Neuronal stem cell (in vitro differentiated cells): ENCODE measurements around the gene RMC1.

ENCODE experiments used
- DNase-seq: peaks from one replicate; pipeline ENCODE4 v3.0.0-alpha.2; 2013; ENCODE audit warnings: low spot score
- H2AFZ ChIP-seq: one replicate; pipeline ENCODE4 v1.6.1; 2013; ENCODE audit warnings: mild to moderate bottlenecking, low read length, inconsistent platforms
- H2AK5ac ChIP-seq: 2 replicates; pipeline ENCODE4 v1.6.1; 2013; ENCODE audit warnings: low read depth, mild to moderate bottlenecking, inconsistent platforms, low read length, moderate library complexity, mixed read lengths
- H2BK120ac ChIP-seq: 2 replicates; pipeline ENCODE4 v1.6.1; 2013; ENCODE audit warnings: low read depth, mild to moderate bottlenecking, inconsistent platforms, low read length, moderate library complexity, mixed read lengths
- H2BK12ac ChIP-seq: one replicate; pipeline ENCODE4 v1.6.1; 2013; ENCODE audit warnings: low read length, inconsistent platforms
- H2BK15ac ChIP-seq: 2 replicates; pipeline ENCODE4 v1.6.1; 2013; ENCODE audit warnings: mild to moderate bottlenecking, low read length, inconsistent platforms, mixed read lengths
- H2BK5ac ChIP-seq: one replicate; pipeline ENCODE4 v1.6.1; 2013; ENCODE audit warnings: inconsistent platforms, mild to moderate bottlenecking, low read length, moderate library complexity
- H3K14ac ChIP-seq: one replicate; pipeline ENCODE4 v1.6.1; 2013; ENCODE audit warnings: low read length, inconsistent platforms
- H3K18ac ChIP-seq: 2 replicates; pipeline ENCODE4 v1.6.1; 2013; ENCODE audit warnings: low read length, inconsistent platforms
- H3K23ac ChIP-seq: 2 replicates; pipeline ENCODE4 v1.6.1; 2013; ENCODE audit warnings: low read depth, mild to moderate bottlenecking, mixed read lengths, low read length, inconsistent platforms; ENCODE audit not compliant: poor library complexity
- H3K27ac ChIP-seq: replicated peaks from 3 replicates; pipeline ENCODE4 v1.5.1; 2013; ENCODE audit warnings: low read length, inconsistent platforms
- H3K27me3 ChIP-seq, 3 experiments: 2 replicates each; pipeline ENCODE4 v1.6.1; 2013; ENCODE audit warnings: low read length in 3 of 3, mild to moderate bottlenecking in 2 of 3, inconsistent platforms in 1 of 3, low read depth in 1 of 3, mixed read lengths in 1 of 3, moderate library complexity in 1 of 3; ENCODE audit not compliant: control insufficient read depth in 3 of 3, insufficient read depth in 3 of 3
- H3K36me3 ChIP-seq, 2 donors: replicated peaks in 1 of 2; 2 replicates each; pipeline ENCODE4 v1.6.1; 2013; ENCODE audit warnings: low read length in 2 of 2; ENCODE audit not compliant: control insufficient read depth in 2 of 2, insufficient read depth in 2 of 2
- H3K4ac ChIP-seq: 2 replicates; pipeline ENCODE4 v1.6.1; 2013; ENCODE audit warnings: inconsistent platforms, mild to moderate bottlenecking, low read length, moderate library complexity
- H3K4me1 ChIP-seq, 2 donors: 1 replicate in 1 of 2; 2 replicates in 1 of 2; pipeline ENCODE4 v1.6.1; 2013; ENCODE audit warnings: low read length in 2 of 2, low read depth in 1 of 2; ENCODE audit not compliant: control insufficient read depth in 2 of 2, insufficient read depth in 1 of 2
- H3K4me2 ChIP-seq: one replicate; pipeline ENCODE4 v1.6.1; 2013; ENCODE audit warnings: mild to moderate bottlenecking, low read length, inconsistent platforms; ENCODE audit not compliant: insufficient read depth, poor library complexity, severe bottlenecking
- H3K4me3 ChIP-seq, 2 donors: 2 replicates each; pipeline ENCODE4 v1.5.1; 2013; ENCODE audit warnings: low read length in 2 of 2, mild to moderate bottlenecking in 2 of 2, inconsistent platforms in 1 of 2, moderate library complexity in 1 of 2
- H3K79me1 ChIP-seq: one replicate; pipeline ENCODE4 v1.6.1; 2013; ENCODE audit warnings: low read depth, mild to moderate bottlenecking, inconsistent platforms, low read length, moderate library complexity
- H3K9ac ChIP-seq: one replicate; pipeline ENCODE4 v1.6.1; 2013; ENCODE audit warnings: mild to moderate bottlenecking, low read depth, low read length, inconsistent platforms; ENCODE audit not compliant: poor library complexity
- H3K9me3 ChIP-seq, 2 donors: replicated peaks in 1 of 2; 2 replicates each; pipeline versions ENCODE3 to v1.6.1; 2013; ENCODE audit warnings: low read length in 2 of 2, mild to moderate bottlenecking in 2 of 2, inconsistent platforms in 1 of 2, low read depth in 1 of 2, mixed read lengths in 1 of 2, moderate library complexity in 1 of 2; ENCODE audit not compliant: control insufficient read depth in 2 of 2, insufficient read depth in 1 of 2
- H4K8ac ChIP-seq: one replicate; pipeline ENCODE4 v1.6.1; 2013; ENCODE audit warnings: low read depth, mild to moderate bottlenecking, inconsistent platforms, low read length, moderate library complexity
- H4K91ac ChIP-seq: one replicate; pipeline ENCODE4 v1.6.1; 2013; ENCODE audit warnings: low read length, low read depth, mild to moderate bottlenecking, inconsistent platforms; ENCODE audit not compliant: poor library complexity
- WGBS, 2 donors: extraction: QIAGEN DNeasy Blood & Tissue Kit; methylation state at CpG; one replicate each; pipeline ENCODE4 v1.1.7; 2013; ENCODE audit warnings: missing lambda C conversion rate in 2 of 2, mixed read lengths in 1 of 2; ENCODE audit not compliant: insufficient read length in 2 of 2, insufficient replicate concordance in 1 of 2; ENCODE audit errors: extremely low coverage in 2 of 2; 5-methylcytosine and 5-hydroxymethylcytosine counted together

Gene RMC1

DNA sequence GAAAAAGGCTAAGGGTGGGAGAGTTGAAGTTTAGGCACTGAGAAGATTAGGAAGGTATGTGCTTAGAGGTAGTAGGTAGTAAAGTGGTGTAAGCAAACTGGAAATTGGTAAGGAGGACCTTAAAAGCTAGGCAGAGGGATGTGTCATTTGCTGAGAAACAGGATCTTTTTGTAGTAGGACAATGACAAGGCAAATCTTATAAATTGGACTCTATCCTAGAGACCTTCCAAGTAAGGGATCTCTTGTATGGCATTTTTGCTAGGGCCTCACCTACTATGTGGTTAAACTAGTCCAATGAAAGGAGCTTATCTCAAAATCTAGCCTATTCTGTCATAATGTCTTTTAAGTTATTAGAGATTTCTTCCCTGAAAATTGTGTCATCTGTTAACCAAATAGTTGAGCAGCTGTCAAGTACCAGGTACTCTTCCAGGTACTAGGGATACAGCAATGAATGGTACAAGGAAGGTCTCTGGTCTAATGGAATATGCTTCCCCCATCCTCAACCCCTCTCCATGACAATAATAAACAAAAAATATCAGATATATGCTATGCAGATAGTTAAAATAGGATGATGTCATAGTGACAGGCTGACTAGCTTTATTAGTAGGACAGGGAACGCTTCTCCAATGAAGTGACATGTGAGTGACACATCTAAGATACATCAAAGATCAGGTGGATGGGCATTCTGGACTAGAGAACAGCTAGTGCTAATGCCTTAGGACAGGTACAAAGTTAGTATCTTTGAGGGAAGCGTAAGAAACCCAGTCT, 32.5 kb upstream of the RMC1 start:
- Histone ChIP-seq H3K4ac (no peak overlapping the region), H3K4me3 (no peak overlapping the region), H3K9me3 (no peaks in the 10 kb centered on the region), H3K9ac (no peak overlapping the region), H2AFZ (no peak overlapping the region), H2BK12ac (no peak overlapping the region), H3K4me1 (peaks cover 6% of the 10 kb centered on the region in 2 donors), H2BK5ac (no peak overlapping the region), H3K18ac (no peak overlapping the region), H4K8ac (no peak overlapping the region), H3K79me1 (no peaks in the 10 kb centered on the region), H4K91ac (no peak overlapping the region), H2BK15ac (no peak overlapping the region), H3K14ac (no peak overlapping the region), H2BK120ac (no peak overlapping the region), H3K36me3 (peaks cover 13 to 93% of the 10 kb centered on the region in 2 donors), H3K23ac (no peak overlapping the region), H2AK5ac (no peak overlapping the region), H3K27me3 (no peaks in the 10 kb centered on the region), H3K27ac (no peak overlapping the region), H3K4me2 (no peak overlapping the region)
- no peak for DNase-seq
- no CpG with 5 or more reads among the region's 2 CpGs for WGBS, 2 donors

DNA sequence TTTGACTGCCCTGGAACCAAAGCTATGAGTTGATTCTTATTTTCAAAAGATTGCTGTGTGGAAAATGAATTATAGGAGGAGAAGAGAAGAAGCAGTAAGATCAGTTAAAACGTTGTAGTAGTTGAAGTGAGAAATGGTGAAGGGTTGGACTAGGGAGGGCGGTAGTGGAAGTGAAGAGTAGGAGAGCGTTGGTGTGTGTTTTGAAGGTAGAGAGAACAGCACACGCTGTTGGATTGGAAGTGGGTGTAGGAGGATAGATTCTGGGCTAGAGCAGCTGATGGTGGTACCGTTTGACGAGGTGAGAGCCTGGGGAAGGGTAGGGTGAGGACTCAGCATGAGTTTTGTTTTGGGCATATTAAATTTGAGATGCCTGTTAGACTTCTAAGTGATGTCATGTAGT, 31.8 kb upstream of the RMC1 start:
- Histone ChIP-seq H3K27me3 (no peaks in the 10 kb centered on the region), H2BK120ac (no peak overlapping the region), H3K4ac (no peak overlapping the region), H2AFZ (no peak overlapping the region), H3K18ac (no peak overlapping the region), H2AK5ac (no peak overlapping the region), H3K4me1 (peaks cover 6% of the 10 kb centered on the region in 2 donors), H2BK5ac (no peak overlapping the region), H3K79me1 (no peaks in the 10 kb centered on the region), H4K8ac (no peak overlapping the region), H3K9ac (no peak overlapping the region), H2BK15ac (no peak overlapping the region), H3K27ac (no peak overlapping the region), H3K9me3 (no peaks in the 10 kb centered on the region), H3K4me2 (no peak overlapping the region), H3K14ac (no peak overlapping the region), H2BK12ac (no peak overlapping the region), H3K36me3 (peaks cover 13 to 93% of the 10 kb centered on the region in 2 donors), H3K23ac (no peak overlapping the region), H3K4me3 (no peak overlapping the region), H4K91ac (no peak overlapping the region)
- WGBS, 2 donors: 100% methylated on average over 3 to 4 of the region's 6 CpGs
- no peak for DNase-seq

DNA sequence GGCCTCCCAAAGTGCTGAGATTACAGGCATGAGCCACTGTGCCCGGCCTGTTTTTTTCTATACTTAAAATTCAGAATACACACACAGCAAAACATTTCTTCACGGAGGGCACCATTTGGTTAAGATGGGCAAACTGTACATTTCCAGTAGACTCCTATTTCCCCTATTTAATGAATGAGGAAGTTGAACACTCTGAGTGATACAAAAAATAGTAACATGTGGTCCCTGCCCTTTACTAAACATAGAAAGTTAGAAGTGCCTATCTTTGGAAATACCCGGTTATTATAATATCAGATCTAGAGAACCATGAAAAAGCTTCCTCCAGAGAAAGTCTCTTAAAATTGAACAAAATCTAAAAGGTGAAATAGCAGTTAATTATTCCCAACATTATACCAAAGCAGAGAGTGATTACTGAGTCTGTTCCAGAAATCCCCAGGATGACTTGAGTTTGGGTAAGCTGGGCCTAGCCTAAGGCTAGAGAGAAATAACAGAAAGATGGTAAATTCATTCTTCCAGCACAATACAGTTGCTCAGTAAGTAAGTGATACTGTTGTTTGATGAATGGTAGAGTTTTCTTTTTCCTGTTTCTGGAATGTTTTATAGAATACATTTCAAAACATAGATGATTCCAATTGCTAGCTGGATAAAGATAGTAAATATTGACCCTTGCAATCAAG, 23.3 kb upstream of the RMC1 start:
- H3K4me1 ChIP-seq: peaks cover 0 to 3% of the 10 kb centered on the region in 2 donors
- WGBS, 2 donors: no CpG with 5 or more reads among the region's 3 CpGs

DNA sequence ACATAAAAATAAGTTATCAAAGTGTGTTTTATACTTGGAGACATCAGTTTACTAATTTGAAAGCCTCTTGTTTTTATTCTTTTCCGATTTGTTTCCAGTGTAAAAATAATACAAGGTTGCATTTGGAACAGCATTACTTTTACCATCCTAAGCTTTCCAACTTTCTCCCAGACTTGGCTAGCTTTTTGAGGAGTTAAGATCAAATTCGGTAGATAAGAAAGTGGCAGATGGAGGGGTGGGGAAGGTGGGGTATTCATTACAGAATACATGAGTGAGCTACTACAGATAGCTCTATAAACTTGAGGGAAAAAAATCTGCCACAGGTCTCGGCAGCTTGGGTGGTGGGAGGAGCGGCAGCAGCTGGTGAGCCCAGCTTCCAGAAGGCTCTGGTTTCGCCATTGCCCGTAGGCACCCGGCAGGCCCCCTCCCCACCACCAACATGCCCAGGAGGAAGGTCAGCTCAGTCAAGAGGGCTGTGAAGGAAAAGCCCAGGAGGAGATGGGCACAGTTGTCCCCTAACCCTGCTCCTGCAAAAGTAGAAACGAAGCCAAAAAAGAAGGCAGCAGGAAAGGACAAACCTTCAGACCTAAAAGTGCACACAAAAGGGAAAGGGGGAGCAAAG, 18.6 kb upstream of the RMC1 start:
- no peak overlapping the region for H2BK15ac ChIP-seq
- peaks cover 2 to 39% of the 10 kb centered on the region in 2 donors for H3K36me3 ChIP-seq
- H3K14ac ChIP-seq: no peak overlapping the region
- H3K18ac ChIP-seq: no peak overlapping the region
- no peak for DNase-seq
- H2BK120ac ChIP-seq: no peak overlapping the region
- WGBS, 2 donors: no CpG with 5 or more reads among the region's 8 CpGs
- no peak overlapping the region for H3K4me2 ChIP-seq
- no peak overlapping the region for H2BK5ac ChIP-seq
- no peak overlapping the region for H4K8ac ChIP-seq
- no peak overlapping the region for H3K4me3 ChIP-seq
- H3K9me3 ChIP-seq: no peaks in the 10 kb centered on the region
- no peak overlapping the region for H2BK12ac ChIP-seq
- no peak overlapping the region for H2AFZ ChIP-seq
- no peaks in the 10 kb centered on the region for H3K27me3 ChIP-seq
- H3K23ac ChIP-seq: no peak overlapping the region
- H3K9ac ChIP-seq: no peak overlapping the region
- H3K4ac ChIP-seq: no peak overlapping the region
- peaks cover 0 to 4% of the 10 kb centered on the region in 2 donors for H3K4me1 ChIP-seq
- no peaks in the 10 kb centered on the region for H3K79me1 ChIP-seq
- no peak overlapping the region for H4K91ac ChIP-seq
- no peak overlapping the region for H3K27ac ChIP-seq
- H2AK5ac ChIP-seq: no peak overlapping the region

More for the DNA sequence above, 23.3 kb upstream of the RMC1 start:
- Histone ChIP-seq H2BK15ac (no peak overlapping the region), H2BK12ac (no peak overlapping the region), H3K4ac (no peak overlapping the region), H2AK5ac (no peak overlapping the region), H2BK5ac (no peak overlapping the region), H3K9me3 (no peaks in the 10 kb centered on the region), H4K91ac (no peak overlapping the region), H3K4me3 (no peak overlapping the region), H2AFZ (no peak overlapping the region), H3K14ac (no peak overlapping the region), H3K36me3 (peaks cover 12 to 84% of the 10 kb centered on the region in 2 donors), H3K79me1 (no peaks in the 10 kb centered on the region), H4K8ac (no peak overlapping the region), H3K9ac (no peak overlapping the region), H3K27ac (no peak overlapping the region), H3K27me3 (no peaks in the 10 kb centered on the region), H3K18ac (no peak overlapping the region), H3K4me2 (no peak overlapping the region), H3K23ac (no peak overlapping the region), H2BK120ac (no peak overlapping the region)
- no peak for DNase-seq
